GM12801 (cell line): ENCODE results near the gene TMPRSS11A.

Experiments used
- TF ChIP-seq, protein P1 (sequence below): IDR thresholded peaks from one replicate; pipeline ENCODE4 v1.5.1; 2011; ENCODE audit warnings: control low read depth; ENCODE audit not compliant: insufficient read length; ENCODE audit errors: extremely low read depth

Gene TMPRSS11A

DNA sequence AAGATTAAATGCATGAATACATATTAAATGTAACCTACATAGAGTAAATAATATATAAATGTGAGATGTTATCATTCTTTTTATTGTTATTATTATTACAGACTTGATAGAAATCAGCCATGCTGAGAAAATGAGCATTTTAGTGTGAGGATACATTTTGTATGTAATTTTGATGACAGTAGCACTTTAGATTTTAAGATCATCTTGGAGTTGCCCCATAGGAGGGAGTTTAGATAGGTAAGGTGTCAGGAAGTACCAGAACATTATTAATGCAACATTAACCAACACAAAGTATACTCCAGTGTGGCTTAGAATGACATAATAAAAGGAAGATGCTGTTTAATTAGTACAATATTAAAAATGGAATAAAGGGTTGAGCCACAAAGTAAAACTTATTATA lies 8.4 kb downstream of the TMPRSS11A start:
- TF ChIP-seq, protein P1, sequence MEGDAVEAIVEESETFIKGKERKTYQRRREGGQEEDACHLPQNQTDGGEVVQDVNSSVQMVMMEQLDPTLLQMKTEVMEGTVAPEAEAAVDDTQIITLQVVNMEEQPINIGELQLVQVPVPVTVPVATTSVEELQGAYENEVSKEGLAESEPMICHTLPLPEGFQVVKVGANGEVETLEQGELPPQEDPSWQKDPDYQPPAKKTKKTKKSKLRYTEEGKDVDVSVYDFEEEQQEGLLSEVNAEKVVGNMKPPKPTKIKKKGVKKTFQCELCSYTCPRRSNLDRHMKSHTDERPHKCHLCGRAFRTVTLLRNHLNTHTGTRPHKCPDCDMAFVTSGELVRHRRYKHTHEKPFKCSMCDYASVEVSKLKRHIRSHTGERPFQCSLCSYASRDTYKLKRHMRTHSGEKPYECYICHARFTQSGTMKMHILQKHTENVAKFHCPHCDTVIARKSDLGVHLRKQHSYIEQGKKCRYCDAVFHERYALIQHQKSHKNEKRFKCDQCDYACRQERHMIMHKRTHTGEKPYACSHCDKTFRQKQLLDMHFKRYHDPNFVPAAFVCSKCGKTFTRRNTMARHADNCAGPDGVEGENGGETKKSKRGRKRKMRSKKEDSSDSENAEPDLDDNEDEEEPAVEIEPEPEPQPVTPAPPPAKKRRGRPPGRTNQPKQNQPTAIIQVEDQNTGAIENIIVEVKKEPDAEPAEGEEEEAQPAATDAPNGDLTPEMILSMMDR, result no peak

GRCh38 chr4:67941074-67941473 lies 22.2 kb downstream of the TMPRSS11A start:
- TF ChIP-seq, protein P1, result no peak

- TF ChIP-seq, protein P1, result no peak
Measured at GRCh38 chr4:67940506-67940905, 22.8 kb downstream of the TMPRSS11A start.

GRCh38 chr4:67939195-67939594 lies 24.1 kb downstream of the TMPRSS11A start:
- TF ChIP-seq, protein P1, result no peak

- TF ChIP-seq, protein P1, result no peak
Measured at GRCh38 chr4:67935888-67936287, 27.4 kb downstream of the TMPRSS11A start.

GRCh38 chr4:67934628-67935027 lies 28.7 kb downstream of the TMPRSS11A start:
- TF ChIP-seq, protein P1, result no peak

DNA sequence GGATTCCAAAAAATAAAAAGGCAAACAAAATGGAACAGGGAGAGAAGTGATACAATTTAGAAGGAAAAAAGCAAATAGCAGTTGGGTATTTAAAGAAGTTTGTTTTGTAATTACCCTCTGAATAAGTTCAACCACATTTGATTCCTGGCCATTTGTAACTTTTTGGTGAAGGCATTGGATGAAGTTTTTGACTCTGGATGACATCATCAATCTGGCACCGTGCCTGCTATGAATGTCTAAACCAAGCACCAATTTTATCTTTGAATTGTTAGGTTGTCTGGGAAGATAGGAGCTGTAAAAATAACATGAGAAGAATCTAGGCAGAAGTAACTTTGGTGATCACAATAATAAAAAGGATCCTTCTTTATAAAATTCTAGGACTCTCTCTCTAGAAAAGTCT lies 29.5 kb downstream of the TMPRSS11A start:
- TF ChIP-seq, protein P1, result no peak

- TF ChIP-seq, protein P1, result no peak
Measured at GRCh38 chr4:67933038-67933437, 30.3 kb downstream of the TMPRSS11A start.
